HG03520 (cell line): Measurements from ENCODE around the gene FZD4.
"Not testable (repeated sequence)": the region's sequence is repeated elsewhere in the genome, so short reads cannot be mapped to it uniquely, and the experiment has no call there.

Experiments used
- ATAC-seq: cut with Tn5 transposase; IDR thresholded peaks from one replicate; pipeline ENCODE4 v1.9.1; 2021; ENCODE audit warnings: mild to moderate bottlenecking, moderate library complexity; ENCODE audit not compliant: unreplicated experiment

FZD4 gene

DNA sequence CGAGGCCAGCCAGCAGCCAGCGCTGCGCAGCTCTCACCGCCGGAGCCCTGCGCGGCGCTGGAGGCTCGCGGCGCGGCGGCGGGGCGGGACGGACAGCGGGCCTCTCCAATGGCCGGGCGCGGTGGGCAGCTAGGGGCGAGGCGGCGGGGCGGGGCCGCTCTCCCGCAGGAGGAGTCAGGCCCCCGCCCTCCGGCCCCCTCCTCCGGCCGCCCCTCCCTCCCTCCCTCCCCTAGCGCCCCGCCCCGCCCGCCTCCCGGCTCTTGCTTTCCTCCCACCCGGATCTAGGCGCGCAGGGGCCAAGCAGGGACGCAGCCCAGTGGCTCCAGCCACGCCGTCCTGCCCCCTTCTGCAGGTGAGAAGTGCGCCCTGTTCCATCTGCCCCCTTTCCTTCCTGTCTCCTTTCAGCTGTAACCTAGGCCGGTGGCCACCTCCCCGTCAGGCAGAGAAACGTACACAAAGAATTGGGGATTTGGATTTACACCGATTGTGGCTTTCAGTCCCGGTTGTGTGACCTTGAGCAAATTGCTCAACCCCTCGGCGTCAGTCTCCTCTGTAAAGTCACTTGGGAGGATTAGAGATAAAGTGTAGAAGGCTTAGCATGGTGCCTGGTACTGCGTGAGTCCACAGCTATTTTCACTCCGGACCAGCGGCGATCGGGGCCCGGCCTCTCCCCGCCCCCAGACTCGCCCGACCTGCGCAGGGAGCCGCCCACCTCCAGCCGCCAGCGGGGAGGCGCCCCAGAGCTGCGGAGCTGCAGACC lies at the start of gene FZD4:
TSS of gene FZD4 (minus strand) at position 35 of the 760 bp plus-strand sequence. CDS start 310 bp downstream, outside the sequence.
- ATAC-seq: peak; percentile 96

DNA sequence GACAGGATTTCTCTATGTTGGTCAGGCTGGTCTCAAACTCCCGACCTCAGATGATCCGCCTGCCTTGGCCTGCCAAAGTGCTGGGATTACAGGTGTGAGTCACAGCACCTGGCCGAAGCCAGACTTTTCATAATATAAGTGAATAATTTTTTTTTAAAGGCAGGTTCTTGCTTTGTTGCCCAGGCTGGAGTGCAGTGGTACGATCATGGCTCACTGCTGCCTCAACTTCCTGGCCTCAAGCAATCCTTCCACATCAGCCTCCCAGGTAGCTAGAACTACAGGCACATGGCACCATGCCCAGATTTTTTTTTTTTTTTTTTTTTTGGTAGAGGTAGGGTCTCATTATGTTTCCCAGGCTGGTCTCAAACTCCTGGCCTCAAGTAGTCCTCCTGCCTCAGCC lies 49.1 kb upstream of the FZD4 start:
- ATAC-seq: not testable (repeated sequence)

DNA sequence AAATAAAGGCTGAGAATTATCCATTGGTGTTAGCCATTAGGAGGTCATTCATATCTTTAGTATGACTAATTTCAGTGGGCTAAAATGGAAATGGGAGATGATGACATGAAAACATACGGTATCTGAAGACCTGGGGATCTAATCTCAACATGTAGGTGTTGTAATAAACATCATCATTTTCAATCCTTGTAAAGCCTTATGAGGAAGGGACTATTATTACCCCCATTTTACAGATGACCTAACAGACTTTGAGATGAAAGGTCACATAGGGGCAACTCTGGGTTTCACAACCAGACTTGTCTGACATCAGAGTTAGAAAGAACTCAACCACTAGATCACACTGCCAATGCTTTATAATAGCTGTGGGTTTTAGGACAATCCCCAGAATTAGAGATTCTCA lies 47.7 kb upstream of the FZD4 start:
- no peak for ATAC-seq

DNA sequence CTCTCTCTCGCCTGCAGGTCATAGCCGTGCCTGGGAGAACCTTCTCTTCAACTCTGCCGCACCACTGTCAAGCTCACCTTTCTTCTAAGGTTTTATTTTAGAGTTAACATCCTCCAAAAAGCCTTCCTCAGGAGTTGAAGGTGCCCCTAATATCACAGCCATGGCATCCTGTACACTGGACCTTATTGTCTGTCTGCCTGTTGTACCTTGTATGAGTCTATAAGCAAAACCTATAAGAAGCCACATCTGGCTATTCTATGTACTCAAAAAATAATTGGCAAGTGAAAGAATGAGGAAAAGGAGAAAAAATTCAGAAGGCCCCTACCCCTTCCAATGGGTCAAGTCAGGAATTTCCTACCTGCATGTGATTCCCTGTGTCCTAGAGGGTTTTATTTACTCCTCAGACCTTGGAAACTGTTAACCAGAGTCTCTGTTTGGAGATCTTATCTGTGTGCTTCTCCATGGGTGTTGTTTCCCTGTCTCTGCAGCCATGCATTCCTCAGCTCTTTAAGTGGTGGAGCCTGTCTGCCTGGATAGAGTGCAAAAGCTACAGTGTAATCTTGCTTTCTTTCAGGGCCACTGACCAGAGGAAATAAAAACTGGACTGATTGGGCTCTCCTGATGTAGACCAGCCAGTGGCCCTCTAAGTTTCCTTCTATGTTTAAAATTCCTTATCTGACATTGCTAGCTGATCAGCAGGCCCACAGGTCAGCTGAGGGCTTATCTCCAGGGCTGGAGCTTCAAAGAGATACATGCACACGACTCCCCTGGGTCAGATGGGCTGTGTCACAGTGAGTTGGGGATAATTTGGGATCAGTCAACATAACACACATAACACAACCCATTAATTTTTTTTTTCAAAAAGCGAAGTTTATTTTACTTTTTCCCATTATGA lies 44.9 kb upstream of the FZD4 start:
- ATAC-seq: no peak

DNA sequence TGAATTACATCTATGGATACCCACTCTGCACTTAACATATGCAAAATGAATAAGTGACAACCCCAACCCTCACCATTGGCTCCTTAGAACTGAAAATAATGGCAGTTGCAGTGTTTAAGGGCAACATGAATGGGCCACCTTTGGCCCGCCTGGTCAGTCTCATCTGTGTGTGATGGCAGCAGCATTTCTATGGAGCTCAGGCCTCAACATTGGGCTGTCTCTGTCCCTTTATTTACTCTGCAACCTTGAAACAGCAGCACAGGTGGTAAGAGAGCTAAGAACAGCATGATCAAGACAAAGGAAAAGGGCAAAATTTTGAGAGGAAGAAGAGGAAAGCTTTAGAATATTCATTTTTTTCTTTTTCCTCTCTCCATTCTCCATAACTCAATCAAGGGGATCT lies 44.2 kb upstream of the FZD4 start:
- no peak for ATAC-seq

DNA sequence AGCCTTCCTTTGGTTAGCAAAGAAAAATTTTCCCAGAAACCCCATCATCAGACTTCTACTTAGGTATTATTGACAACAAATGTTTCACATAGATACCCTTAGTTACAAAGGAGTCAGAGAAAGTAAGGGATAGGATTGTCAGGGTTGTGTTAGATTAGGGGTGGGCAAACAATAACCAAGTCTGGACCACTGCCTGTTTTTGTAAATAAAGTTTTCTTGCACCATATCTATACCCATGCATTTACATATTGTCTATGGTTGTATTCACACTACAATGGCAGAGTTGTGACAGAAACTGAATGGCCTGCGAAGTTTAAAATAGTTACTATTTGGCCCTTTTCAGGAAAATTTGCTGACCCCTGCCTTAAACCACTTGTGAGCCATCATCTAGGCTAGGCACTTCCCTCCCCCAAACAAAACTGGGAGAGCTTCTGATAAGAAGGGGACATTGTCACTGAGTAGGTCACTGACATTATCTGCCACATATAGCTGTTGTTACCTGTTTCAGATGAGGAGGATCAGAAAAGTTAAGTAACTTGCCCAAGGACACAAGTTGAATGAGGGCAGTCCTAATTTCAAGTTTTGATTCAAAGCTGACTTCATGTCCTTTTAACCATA lies 41.9 kb upstream of the FZD4 start:
- ATAC-seq: no peak

DNA sequence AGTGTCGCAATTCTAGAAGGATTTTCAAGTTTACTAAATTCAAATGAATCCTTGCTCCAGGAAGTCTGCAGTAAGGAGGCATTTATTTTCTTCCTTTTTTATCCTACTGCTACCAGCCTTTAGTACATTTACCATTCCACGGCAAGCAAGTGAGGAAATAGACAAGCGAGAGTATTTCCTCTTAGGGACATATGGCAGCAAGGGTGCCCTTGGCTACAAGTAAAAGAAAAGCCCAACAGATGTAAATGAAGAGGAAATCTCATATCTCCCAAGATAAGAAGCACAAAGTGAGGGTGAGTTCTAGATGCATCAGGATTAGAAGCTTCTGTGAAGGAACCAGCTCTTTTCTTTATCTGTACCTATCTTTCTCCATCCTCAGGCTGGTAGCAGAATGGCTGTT lies 37.8 kb upstream of the FZD4 start:
- no peak for ATAC-seq

DNA sequence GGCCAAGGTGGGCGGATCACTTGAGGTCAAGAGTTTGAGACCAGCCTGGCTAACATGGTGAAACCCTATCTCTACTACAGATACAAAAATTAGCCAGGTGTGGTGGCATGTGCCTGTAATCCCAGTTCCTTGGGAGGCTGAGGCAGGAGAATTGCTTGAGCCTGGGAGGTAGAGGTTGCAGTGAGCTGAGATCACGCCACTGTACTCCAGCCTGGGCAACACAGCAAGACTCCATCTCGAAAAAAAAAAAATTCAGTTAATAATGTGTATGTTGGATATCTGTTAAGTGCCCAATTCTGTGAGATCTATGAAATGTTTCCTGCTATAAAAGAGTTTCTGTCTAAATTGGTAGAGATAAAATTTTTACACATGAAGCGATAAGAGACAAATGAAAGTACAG lies 37.1 kb upstream of the FZD4 start:
- not testable (repeated sequence) for ATAC-seq

DNA sequence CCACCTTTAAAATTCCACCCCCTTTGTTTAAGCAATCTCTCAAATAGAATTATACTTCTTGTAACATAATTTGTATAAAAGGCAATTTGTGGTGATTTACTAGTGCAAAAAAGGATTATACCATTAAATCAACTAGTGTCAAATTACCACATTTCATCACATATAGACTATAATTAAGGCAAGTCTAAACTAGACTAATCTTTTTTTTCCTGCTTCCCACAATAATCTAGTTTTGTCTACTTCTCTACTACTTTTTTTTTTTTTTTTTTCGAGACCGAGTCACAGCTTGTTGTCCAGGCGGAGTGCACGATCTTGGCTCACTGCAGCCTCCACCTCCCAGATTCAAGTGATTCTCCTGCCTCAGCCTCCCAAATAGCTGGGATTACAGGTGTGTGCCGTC lies 36.1 kb upstream of the FZD4 start:
- ATAC-seq: no peak

DNA sequence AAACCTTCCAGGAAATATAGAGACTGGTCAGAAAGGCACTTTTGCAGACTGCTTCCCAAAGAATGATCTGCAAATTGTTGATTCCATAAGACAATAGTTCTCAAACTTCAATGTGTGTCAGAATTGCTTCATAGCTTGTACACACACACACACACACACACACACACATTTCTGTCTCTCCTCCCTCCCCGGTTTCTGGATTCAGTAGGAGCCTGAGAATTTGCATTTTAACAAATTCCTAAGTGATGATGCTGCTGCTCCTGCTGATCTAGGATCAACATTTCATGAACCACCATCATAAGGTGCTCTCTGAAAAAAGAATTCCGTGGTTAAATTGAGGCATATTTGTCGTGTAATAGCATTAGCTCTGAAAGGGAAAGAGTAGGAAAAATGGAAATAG lies 35.3 kb upstream of the FZD4 start:
- no peak for ATAC-seq

DNA sequence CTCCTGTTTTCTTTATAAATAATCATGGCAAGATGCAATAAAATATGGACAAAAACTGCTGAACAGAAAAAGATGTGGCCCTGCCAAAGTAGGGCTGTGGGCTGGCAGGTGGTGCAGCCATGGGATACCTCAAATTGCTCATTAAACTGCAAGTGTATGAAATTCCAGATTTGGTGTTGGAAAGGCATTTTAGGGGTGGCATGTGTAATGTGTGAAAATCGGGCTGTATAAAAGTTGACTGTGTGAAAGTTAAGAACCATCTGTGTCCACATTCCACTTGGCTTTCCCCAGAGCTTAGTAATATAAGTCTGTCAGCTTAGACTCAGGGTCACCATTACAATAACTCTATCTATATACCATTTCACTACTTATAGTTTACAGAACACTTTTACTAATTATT lies 34.8 kb upstream of the FZD4 start:
- no peak for ATAC-seq

DNA sequence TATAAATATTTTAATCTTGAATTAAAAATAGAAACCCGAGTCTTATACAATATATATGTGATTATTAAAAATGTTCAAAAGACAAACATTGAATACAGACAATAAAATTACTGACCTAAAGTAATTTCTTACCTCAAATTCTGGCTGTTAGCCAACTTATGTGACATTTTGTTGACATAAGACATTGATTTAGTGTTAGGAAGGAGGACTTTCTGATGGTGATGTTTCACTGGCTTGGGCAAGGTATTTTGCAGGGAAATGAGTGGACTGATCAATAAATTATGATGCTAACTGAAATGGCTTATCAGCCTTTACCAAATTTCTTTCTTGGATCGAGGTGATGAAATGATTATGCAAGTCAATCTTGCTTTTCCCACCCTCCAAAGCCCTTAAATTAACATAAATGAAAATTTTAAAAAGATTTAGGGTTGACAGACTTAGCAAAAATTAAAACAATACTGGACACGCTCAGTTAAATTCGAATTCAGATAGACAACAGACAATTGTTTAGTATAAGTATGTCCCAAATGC lies 33.2 kb upstream of the FZD4 start:
- no peak for ATAC-seq

DNA sequence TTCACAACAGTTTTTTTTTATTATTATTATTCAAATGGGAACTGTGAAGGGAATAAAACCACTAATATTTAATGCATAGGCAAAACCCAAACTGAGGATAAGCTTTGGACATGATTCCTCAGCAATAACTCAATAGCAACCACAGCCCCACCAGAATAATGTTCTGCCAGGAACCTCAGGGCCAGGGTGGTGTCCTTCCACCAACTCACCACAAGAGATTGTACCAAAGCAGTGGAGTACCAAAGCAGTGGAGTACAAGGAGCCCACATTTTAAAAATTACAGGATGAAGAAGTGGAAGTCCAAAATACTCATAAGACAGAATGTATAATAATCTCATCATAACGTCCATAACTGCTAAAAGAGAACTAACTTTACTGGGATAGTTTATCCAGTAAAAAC lies 32.5 kb upstream of the FZD4 start:
- ATAC-seq: no peak

DNA sequence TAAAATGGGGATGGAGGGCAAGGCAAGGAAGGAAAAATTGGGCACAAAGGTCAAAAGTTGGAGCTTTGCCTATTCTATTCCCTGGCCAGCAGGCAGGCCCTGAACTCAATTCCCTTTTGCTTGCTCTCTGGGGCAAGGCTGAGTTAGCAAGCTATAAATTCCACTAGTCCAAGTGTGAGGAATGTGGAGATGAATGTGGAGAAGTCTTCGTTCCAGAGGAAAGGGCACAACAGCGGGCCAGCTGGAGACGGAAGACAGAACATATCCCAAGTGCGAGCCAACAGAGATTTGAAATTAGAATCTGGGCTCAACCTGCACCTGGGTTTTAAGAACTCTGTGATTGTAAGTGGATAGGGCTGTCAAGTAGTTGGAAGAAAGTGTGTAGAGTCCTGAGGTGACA lies 29.5 kb upstream of the FZD4 start:
- no peak for ATAC-seq

DNA sequence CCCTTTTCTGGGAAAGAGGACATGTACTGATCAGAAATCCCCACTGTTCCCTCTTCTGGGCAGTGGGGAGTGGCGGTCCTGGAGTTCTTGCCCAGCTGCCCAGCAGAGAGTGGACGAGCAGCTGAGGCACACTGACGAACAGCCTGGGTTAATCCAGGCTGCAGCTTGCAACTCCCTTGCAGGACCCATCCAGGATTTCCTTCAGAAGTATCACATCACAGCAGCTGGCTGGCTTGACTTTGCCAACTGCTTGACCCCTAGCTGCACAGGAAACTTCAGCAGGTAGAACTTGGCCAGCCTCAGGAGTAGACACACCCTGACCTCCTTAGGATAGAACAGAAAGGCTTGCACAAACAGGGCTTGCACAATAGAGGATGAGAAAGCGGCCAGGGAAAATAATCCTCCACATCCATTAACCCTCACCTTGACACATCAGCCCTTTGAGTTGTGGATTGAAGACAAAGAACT lies 27.9 kb upstream of the FZD4 start:
- ATAC-seq: no peak

DNA sequence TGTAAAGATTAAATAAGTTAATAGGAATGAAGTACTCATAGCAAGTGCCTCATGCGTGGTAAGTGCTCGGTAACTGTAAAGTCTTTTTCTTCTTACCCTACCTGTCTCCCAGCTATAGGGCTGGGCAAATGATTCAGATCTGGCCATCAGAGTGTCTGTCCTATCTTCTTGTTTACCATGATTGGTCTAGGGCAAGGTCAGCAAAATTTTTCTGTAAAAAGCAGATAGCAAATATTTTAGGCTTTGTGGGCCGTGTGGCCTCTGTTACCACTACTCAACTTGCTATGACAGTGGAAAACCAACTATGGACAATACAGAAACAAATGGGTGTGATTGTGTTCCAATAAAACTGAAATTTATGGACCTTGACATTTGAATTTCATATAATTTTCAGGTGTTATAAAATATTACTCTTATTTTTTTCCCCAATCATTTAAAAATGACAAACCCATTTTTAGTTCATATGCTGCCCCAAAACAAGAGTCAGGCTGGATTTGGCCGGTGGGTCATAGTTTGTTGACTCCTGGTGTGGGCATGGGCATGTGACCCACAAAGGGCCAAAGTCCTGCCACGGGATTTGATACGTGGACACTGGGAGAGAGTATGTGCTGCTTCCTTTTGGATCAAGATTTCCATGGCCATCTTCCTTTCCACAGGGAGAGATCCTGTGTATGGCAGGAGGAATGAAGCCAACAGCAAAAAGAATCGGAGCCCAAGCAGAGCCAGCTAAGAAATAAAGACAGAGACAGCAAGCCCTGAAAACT lies 26.8 kb upstream of the FZD4 start:
- no peak for ATAC-seq

DNA sequence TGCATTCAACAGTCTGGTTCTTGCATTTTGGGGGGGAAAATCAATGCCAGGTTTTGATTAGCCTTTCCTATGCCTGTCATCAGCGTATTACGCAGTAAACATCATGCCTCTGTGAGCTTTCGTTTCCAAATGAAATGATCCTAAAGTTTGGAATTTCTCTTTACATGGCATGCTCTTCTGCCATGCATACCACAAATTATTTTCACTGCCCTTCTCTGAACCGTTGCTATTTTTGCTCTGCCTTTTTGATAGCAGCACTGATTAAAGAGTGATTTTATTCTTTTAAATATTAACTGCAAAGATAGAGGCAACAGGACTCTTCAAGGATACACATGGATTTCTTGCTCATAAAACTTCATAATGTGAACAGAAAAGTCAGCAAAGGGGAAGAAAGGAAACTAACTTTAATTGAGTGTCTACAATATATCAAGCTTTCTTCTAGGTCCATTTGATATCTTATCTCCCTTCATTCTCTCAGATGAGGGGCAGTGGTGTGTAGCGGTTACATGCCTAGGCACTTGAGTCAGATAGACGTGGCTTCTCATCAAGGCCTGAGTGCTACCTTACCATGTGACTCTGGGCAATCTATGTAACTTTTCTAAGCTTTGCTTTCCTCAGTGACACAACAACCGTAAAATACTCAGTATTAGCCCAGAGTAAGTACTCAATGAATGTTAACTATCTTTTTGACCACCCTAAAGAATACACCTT lies 25.0 kb upstream of the FZD4 start:
- no peak for ATAC-seq

DNA sequence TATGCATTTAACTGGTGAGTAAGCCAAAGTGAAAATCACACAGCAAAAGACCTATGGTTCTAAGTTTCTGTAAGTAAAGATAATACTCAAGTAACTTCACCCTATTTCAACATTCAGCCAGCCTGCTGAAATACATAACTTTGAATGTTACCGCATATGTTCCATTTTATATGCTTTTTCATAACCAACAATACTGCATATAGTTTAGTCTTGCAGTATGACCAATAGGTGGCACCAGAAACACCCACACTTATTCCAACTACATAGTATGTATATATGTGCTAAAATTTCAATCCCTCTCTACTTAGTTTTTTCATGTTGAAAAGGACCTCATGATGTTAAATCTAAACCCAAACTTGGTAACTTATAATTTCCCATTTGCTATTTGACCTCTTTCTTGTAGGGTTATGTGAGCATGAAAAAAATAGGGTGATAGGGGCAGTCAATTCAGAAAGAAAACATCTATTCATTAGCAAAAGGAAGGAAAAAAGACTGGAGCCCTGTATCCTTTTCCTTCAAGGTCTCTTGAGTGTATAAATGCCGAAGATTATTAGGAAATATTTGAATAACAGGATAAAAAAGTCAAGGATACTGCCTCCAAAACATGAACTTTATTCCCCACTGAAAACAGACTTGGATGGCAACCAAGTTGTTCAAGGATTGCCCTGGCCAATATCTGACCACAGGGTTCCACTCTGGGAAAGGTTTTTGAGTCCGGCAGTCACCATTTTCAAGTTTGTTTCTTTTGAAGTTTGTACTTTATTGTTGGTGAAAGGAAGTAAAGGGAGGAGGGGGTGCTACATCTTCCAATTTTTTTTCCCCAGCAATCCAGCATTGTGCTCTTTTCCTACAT lies 23.8 kb upstream of the FZD4 start:
- ATAC-seq: peak; percentile 61

DNA sequence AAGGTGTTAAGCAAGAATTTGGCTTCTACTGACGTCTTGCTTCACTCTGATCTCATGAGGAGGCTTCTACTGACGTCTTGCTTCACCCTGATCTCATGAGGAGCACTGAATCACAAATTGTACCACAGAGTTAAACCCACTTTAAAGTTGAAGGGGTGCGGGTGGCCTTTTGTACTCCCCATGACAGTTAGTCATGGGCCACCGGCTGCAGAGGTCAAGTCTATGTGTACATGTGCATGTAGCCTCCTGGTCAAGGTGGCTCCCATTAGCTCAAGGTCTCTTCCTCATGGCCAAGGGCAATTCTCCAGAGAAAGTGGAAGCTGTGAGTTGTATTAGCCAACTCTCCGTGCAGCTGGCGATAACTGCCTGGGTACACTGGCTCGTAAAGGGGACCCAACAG lies 23.1 kb upstream of the FZD4 start:
- ATAC-seq: no peak
